ENCODE results near the gene OBSL1. TPM values are rescaled to one million over a fixed set of nuclear protein-coding genes. Genes with fewer than 3 reads are reported as not detected.

OBSL1 gene
- total RNA-seq, 1 experiment from 2014 or later: 76.5 TPM

GRCh38 chr2:219552382-219553167 is 18.8 kb downstream of the OBSL1 start:
- Mint-ChIP-seq H3K4me1 (ENCODE audit: low read depth, unreplicated experiment) (no peaks in the 10 kb centered on the region), H3K27me3 (ENCODE audit: unreplicated experiment) (no peaks in the 10 kb centered on the region), H3K27ac (ENCODE audit: unreplicated experiment) (peak overlapping the region; percentile 67), H3K36me3 (ENCODE audit: insufficient read depth, unreplicated experiment) (peaks cover 27% of the 10 kb centered on the region), H3K4me3 (ENCODE audit: low read depth, unreplicated experiment) (peak overlapping the region; percentile 90), H3K9me3 (ENCODE audit: low read depth, unreplicated experiment) (no peaks in the 10 kb centered on the region)
- intact Hi-C loops (cut with micrococcal nuclease; ENCODE audit: unreplicated experiment): no loop called here
- CTCF ChIA-PET: interaction anchor here (0.6 to 1.6 kb wide), 4 partner anchors 9 to 57 kb away, joined by 3 to 8 read pairs (median 3); partner anchors contain the start of genes CHPF and TMEM198
- TF ChIP-seq CTCF (IDR thresholded peaks at IDR 0.05; ENCODE audit: unreplicated experiment): no peak
- BruUV-seq (replicated peaks): no TSS peak
- DNase-seq: peak; percentile 95

- intact Hi-C loops (cut with micrococcal nuclease; ENCODE audit: unreplicated experiment): no loop called here
- H3K4me3 Mint-ChIP-seq (ENCODE audit: low read depth, unreplicated experiment): peak overlapping the region; percentile 90
- H3K4me1 Mint-ChIP-seq (ENCODE audit: low read depth, unreplicated experiment): no peaks in the 10 kb centered on the region
- H3K9me3 Mint-ChIP-seq (ENCODE audit: low read depth, unreplicated experiment): no peaks in the 10 kb centered on the region
- TF ChIP-seq CTCF (IDR thresholded peaks at IDR 0.05; ENCODE audit: unreplicated experiment): no peak
- BruUV-seq (replicated peaks): no TSS peak
- CTCF ChIA-PET: interaction anchor here (0.6 to 1.6 kb wide), 4 partner anchors 8 to 58 kb away, joined by 3 to 8 read pairs (median 3); partner anchors contain the start of genes CHPF, OBSL1 and TMEM198
- H3K36me3 Mint-ChIP-seq (ENCODE audit: insufficient read depth, unreplicated experiment): peaks cover 27% of the 10 kb centered on the region
- H3K27me3 Mint-ChIP-seq (ENCODE audit: unreplicated experiment): peaks cover 4% of the 10 kb centered on the region
- peak overlapping the region; percentile 67 for H3K27ac Mint-ChIP-seq (ENCODE audit: unreplicated experiment)
- no peak for DNase-seq
Observed at GRCh38 chr2:219551441-219552381, 19.6 kb downstream of the OBSL1 start.

- intact Hi-C loops (cut with micrococcal nuclease; ENCODE audit: unreplicated experiment): no loop called here
- H3K36me3 Mint-ChIP-seq (ENCODE audit: insufficient read depth, unreplicated experiment): peaks cover 27% of the 10 kb centered on the region
- BruUV-seq (replicated peaks): no TSS peak
- peaks cover 25% of the 10 kb centered on the region for H3K27me3 Mint-ChIP-seq (ENCODE audit: unreplicated experiment)
- CTCF ChIA-PET: no interaction called here
- DNase-seq: no peak
- no peaks in the 10 kb centered on the region for H3K9me3 Mint-ChIP-seq (ENCODE audit: low read depth, unreplicated experiment)
- no peak overlapping the region for H3K4me3 Mint-ChIP-seq (ENCODE audit: low read depth, unreplicated experiment)
- TF ChIP-seq CTCF (IDR thresholded peaks at IDR 0.05; ENCODE audit: unreplicated experiment): no peak
- H3K4me1 Mint-ChIP-seq (ENCODE audit: low read depth, unreplicated experiment): peaks cover 6% of the 10 kb centered on the region
- H3K27ac Mint-ChIP-seq (ENCODE audit: unreplicated experiment): no peak overlapping the region
Observed at GRCh38 chr2:219549619-219550018, 21.7 kb downstream of the OBSL1 start.

GRCh38 chr2:219548990-219549389 is 22.3 kb downstream of the OBSL1 start:
- Mint-ChIP-seq H3K4me1 (ENCODE audit: low read depth, unreplicated experiment) (peaks cover 10% of the 10 kb centered on the region), H3K4me3 (ENCODE audit: low read depth, unreplicated experiment) (no peak overlapping the region), H3K27ac (ENCODE audit: unreplicated experiment) (no peak overlapping the region), H3K9me3 (ENCODE audit: low read depth, unreplicated experiment) (no peaks in the 10 kb centered on the region), H3K27me3 (ENCODE audit: unreplicated experiment) (peaks cover 30% of the 10 kb centered on the region), H3K36me3 (ENCODE audit: insufficient read depth, unreplicated experiment) (peaks cover 27% of the 10 kb centered on the region)
- CTCF ChIA-PET: no interaction called here
- no peak for DNase-seq
- intact Hi-C loops (cut with micrococcal nuclease; ENCODE audit: unreplicated experiment): no loop called here
- TF ChIP-seq CTCF (IDR thresholded peaks at IDR 0.05; ENCODE audit: unreplicated experiment): no peak
- no TSS peak for BruUV-seq (replicated peaks)

Measured in Calu3 (cell line).